ENCODE data around the gene CCDC78. TPM values are rescaled to one million over a fixed set of nuclear protein-coding genes. Genes with fewer than 3 reads are reported as not detected.

CCDC78 gene
- total RNA-seq, 1 experiment from 2014 or later: 5.0 TPM

DNA sequence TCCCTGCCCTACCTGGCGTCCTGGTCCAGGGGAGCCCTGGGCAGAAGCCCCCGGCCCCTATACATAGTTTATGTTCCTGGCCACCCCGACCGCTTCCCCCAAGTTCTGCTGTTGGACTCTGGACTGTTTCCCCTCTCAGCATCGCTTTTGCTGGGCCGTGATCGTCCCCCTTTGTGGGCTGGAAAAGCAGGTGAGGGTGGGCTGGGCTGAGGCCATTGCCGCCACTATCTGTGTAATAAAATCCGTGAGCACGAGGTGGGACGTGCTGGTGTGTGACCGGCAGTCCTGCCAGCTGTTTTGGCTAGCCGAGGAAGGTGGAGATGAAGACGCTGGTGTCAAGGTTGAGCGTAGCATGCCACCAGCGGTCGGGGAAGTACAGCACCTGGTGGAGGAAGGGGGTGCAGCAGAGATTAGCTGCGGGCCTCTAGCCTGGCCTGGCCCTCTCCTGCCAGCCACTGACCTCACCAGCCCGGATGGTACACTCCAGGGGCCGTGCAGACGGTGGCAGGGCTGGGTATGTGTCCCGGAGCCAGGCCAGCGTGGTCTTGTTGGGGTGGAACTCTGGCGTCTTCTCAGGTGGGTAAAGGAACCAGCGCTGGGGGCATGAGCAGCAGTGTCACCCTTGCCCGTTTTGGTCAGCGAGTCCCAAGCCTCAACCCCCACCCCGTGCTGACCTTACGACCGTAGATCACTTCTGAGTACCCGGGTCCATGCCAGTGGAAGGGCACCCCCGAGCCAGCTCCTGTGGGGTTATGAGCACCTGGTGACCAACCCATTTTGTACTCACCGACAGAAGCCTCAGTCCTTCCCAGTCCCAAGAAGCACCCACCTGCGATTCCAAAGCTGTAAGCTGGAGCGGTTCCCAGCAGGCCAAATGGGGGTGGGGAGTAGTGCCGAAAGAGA lies 43.5 kb downstream of the CCDC78 start:
- Histone ChIP-seq H3K9me3 (replicated peaks) (no peaks in the 10 kb centered on the region), H3K36me3 (peaks cover 20% of the 10 kb centered on the region), H3K27me3 (no peaks in the 10 kb centered on the region), H3K4me1 (peaks cover 20% of the 10 kb centered on the region), H3K4me3 (no peak overlapping the region; the same call in 1 of the 2 replicates), H3K27ac (no peak overlapping the region)
- DNase-seq: no peak

DNA sequence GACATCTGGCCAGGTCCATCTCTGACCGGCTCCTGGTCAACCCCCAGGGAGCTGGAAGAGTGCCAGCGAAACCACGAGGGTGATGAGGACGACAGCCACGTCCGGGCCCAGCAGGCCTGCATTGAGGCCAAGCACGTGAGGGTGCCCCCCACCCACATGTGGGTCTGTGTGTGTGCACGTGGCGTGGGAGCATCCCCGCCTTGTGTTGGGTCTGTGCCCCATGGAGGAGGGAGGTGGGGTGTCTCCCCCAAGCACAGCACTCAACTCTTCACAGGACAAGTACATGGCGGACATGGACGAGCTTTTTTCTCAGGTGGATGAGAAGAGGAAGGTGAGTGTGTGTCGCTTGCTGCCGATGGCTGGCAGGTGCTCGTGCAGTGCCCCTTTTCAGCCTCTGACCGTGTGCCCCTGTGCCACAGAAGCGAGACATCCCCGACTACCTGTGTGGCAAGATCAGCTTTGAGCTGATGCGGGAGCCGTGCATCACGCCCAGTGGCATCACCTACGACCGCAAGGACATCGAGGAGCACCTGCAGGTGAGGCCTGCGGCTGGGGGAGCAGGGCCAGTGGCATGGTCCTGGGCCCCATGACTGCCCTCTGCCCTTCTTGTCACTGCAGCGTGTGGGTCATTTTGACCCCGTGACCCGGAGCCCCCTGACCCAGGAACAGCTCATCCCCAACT lies 44.4 kb downstream of the CCDC78 start:
- H3K36me3 ChIP-seq: peaks cover 20% of the 10 kb centered on the region
- peak overlapping the region; percentile 69; the same call in 1 of the 2 replicates for H3K4me3 ChIP-seq
- no peaks in the 10 kb centered on the region for H3K9me3 ChIP-seq (replicated peaks)
- H3K27ac ChIP-seq: no peak overlapping the region
- H3K27me3 ChIP-seq: no peaks in the 10 kb centered on the region
- H3K4me1 ChIP-seq: peaks cover 20% of the 10 kb centered on the region
- DNase-seq: peak; percentile 52

DNA sequence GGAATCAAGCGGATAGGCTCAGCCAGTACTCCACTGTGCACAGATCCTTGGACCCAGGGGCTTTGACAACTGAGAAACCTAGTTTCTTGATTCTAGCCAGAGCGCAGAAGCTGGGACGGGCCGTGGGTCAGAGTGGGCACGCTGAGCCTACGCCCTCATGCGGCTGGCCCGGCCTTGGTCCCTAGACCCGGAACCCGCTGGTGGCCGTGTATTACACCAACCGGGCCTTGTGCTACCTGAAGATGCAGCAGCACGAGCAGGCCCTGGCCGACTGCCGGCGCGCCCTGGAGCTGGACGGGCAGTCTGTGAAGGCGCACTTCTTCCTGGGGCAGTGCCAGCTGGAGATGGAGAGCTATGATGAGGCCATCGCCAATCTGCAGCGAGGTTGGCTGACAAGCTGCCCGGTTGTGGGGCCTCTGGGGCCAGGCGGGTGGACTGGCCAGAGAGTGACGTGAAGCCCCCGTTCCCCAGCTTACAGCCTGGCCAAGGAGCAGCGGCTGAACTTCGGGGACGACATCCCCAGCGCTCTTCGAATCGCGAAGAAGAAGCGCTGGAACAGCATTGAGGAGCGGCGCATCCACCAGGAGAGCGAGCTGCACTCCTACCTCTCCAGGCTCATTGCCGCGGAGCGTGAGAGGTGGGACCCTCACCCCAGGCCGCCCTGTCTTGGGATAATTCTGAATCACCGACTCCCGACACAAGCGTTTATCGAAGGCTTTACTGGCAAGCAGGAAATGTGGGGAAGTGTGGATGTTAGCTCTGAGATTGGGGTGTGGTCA lies 45.1 kb downstream of the CCDC78 start:
- Histone ChIP-seq H3K9me3 (replicated peaks) (no peaks in the 10 kb centered on the region), H3K4me3 (peak overlapping the region; percentile 69), H3K4me1 (peaks cover 20% of the 10 kb centered on the region), H3K27me3 (no peaks in the 10 kb centered on the region), H3K27ac (no peak overlapping the region), H3K36me3 (peaks cover 20% of the 10 kb centered on the region)
- no peak for DNase-seq

DNA sequence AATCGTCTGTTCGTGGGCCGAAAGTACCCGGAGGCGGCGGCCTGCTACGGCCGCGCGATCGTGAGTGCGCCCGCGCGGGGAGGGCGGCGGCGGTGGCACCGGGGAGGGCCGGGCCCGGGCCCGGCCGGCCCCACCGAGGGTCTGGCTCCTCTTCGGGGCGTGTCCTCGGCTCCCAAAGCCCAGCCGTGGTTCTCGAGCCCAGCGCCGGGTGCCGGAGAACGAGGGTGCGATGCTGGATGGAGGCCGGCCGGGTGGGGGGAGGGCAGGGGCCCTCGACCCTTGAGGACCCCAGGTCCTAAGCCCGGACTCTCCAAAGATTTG lies 45.7 kb downstream of the CCDC78 start:
- Histone ChIP-seq H3K27me3 (no peaks in the 10 kb centered on the region), H3K9me3 (replicated peaks) (no peaks in the 10 kb centered on the region), H3K36me3 (peaks cover 17% of the 10 kb centered on the region), H3K4me1 (peaks cover 20% of the 10 kb centered on the region), H3K27ac (no peak overlapping the region), H3K4me3 (peak overlapping the region; percentile 69)
- DNase-seq: no peak

DNA sequence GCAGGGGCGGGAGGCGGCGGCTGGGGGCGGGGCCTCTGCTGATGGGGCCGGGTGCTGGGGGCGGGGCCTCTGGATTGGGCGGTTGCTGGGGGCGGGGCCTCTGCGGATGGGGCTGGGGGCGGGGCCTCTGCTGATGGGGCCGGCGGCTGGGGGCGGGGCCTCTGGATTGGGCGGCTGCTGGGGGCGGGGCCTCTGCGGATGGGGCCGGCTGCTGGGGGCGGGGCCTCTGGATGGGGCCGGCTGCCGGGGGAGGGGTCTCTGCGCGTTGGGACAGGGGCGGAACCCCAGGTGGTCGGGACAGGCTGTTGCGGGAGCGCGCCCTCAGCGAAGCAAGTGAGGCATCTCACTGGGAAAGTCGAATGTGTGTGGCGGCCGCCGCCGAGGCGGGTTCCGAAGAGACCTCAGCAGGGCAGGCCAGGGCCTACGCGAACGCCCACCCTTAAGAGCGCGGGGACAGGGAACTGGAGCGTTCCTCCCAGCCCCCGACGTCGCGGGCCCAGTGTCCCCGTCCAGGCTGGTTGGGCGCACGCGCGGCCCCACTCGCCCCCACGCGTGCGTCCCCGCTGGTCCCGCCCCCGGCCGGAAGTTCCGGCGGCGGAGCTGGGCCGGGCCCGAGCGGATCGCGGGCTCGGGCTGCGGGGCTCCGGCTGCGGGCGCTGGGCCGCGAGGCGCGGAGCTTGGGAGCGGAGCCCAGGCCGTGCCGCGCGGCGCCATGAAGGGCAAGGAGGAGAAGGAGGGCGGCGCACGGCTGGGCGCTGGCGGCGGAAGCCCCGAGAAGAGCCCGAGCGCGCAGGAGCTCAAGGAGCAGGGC lies 46.2 kb downstream of the CCDC78 start, which contains the start of gene STUB1:
STUB1 (plus strand) TSS at position 597 of the 811 bp plus-strand sequence; CDS start at position 713, 116 bp downstream.
- Histone ChIP-seq H3K36me3 (peaks cover 17% of the 10 kb centered on the region), H3K4me1 (peaks cover 20% of the 10 kb centered on the region), H3K27ac (peak within 1 kb of the TSS; percentile 82), H3K9me3 (replicated peaks) (no peaks in the 10 kb centered on the region), H3K4me3 (peak within 1 kb of the TSS; percentile 69), H3K27me3 (no peaks in the 10 kb centered on the region)
- peak; percentile 92 to 93 for DNase-seq

DNA sequence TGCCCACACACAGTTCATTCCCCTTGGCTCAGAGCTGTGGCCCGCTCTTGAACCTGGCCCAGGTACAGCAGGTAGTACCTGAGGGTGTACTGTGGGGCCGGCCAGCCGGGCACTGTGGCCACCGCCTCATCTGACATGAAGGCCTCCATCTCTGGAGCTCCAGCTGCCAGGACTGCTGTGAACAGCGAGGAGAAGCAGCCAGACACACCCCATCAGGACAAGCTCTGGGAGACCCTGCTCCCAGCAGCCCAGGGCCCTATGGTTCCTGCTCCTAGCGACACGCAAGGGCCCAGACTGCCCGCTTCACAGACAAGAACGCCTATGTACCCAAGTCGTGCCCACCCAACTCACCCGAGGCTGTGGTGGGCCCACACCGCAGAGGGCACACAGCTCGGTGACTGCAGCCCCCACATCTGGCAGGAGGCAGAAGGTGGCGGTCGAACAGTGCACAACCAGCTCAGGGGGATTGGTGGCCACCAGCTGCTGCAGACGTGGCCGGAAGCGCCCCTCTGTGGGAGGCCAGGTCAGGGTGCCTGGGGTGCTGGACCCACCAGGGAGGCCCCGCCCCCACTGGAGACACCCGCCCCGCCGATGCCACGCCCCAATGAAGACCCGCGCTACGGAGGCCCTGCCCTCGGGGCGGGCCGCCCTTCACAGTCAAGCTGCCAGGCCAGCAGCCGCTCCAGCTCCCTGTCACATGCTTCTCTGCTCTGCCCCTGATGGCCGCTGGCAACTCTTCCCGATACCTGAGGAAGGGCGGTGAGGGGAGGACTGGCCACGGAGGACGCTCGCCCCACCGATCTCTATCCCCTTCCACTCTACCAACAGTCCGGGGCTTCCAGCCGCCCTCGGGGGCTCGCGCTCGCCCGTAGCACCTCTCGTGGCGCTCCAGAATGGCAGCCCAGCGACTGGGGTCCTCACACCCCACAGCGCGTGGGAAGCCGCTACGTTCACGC lies 47.1 kb downstream of the CCDC78 start:
- Histone ChIP-seq H3K27ac (peak overlapping the region; percentile 82), H3K9me3 (replicated peaks) (no peaks in the 10 kb centered on the region), H3K4me3 (peak overlapping the region; percentile 65), H3K27me3 (no peaks in the 10 kb centered on the region), H3K4me1 (peaks cover 20% of the 10 kb centered on the region), H3K36me3 (peaks cover 20% of the 10 kb centered on the region)
- peak; percentile 92 to 93 for DNase-seq

DNA sequence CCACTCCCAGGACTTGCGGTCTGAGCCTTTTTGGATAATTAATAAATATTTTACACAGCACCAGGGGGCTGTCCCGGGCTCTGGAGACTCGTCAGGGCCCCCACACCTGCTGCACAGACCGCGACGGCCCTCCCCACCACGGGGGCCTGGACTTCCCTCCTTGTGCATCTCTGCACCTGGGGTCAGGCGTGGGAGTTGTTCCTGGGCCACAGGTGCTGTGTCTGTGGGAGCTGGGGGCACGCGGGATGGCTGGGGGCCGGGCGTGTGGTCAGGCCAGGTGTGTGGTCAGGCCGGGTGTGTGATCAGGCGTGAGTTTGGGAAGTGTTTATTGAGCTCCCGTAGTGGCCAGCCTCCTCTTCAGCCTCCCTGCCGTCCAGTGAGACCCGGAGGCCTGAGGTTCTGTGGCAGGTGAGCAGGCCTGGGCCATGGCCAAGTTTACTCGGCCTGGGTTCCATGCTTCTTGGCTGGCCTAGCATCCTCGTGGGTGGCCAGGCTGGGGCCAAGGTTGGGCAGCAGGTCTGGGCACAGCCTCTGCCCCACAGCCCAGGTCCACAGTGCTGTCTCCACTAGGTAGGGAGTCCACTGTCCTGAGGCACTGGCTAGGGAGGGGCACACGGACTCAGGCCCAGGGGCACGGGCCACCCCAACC lies 47.9 kb downstream of the CCDC78 start:
- no peak for DNase-seq
- H3K36me3 ChIP-seq: peaks cover 28% of the 10 kb centered on the region
- no peaks in the 10 kb centered on the region for H3K9me3 ChIP-seq (replicated peaks)
- H3K27me3 ChIP-seq: no peaks in the 10 kb centered on the region
- H3K4me1 ChIP-seq: peaks cover 20% of the 10 kb centered on the region
- peak overlapping the region; percentile 65; the same call in 1 of the 2 replicates for H3K4me3 ChIP-seq
- no peak overlapping the region for H3K27ac ChIP-seq

DNA sequence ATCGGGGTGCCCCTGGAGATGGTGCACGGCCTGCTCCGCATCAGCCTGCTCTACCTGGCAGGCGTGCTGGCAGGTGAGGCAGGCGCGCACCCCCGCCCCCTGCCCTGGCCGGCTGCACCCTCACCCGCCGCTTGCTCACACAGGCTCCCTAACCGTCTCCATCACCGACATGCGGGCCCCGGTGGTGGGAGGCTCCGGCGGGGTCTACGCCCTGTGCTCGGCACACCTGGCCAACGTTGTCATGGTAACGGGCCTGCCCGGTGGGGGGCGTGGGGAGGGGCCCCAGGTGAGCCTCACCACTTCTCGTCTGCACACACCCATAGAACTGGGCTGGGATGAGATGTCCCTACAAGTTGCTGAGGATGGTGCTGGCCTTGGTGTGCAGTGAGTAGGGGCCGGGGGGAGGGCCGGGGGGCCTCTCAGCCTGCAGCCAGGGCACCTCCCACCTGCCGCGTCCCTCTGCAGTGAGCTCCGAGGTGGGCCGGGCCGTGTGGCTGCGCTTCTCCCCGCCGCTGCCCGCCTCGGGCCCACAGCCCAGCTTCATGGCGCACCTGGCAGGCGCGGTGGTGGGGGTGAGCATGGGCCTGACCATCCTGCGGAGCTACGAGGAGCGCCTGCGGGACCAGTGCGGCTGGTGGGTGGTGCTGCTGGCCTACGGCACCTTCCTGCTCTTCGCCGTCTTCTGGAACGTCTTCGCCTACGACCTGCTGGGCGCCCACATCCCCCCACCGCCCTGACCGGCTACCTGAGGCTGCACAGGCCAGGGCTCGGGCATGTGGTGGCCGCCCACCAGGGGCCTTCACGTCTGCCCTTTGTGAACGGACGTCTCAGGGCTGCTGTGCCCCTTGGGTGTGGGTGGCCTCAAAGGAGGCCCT lies 48.7 kb downstream of the CCDC78 start:
- Histone ChIP-seq H3K36me3 (peaks cover 29% of the 10 kb centered on the region), H3K4me3 (no peak overlapping the region), H3K27ac (no peak overlapping the region), H3K9me3 (replicated peaks) (no peaks in the 10 kb centered on the region), H3K4me1 (peaks cover 20% of the 10 kb centered on the region), H3K27me3 (no peaks in the 10 kb centered on the region)
- no peak for DNase-seq

DNA sequence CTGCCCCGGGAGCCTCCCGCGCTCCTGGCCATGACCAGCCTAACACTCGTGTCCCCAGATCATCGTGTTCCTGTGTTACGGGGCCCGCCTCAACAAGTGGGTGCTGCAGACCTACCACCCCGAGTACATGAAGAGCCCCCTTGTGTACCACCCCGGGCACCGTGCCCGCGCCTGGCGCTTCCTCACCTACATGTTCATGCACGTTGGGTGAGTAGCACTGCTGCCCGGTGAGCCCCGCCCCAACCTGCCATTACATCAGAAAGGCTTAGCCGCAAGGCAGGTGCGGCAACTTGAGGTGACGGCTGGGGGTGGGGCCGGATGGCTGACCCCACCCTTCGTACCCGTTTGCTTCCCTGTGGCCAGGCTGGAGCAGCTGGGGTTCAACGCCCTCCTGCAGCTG lies 49.3 kb downstream of the CCDC78 start:
- Histone ChIP-seq H3K9me3 (replicated peaks) (no peaks in the 10 kb centered on the region), H3K27me3 (no peaks in the 10 kb centered on the region), H3K36me3 (peaks cover 29% of the 10 kb centered on the region), H3K4me3 (no peak overlapping the region), H3K4me1 (peaks cover 17% of the 10 kb centered on the region), H3K27ac (no peak overlapping the region)
- DNase-seq: no peak

DNA sequence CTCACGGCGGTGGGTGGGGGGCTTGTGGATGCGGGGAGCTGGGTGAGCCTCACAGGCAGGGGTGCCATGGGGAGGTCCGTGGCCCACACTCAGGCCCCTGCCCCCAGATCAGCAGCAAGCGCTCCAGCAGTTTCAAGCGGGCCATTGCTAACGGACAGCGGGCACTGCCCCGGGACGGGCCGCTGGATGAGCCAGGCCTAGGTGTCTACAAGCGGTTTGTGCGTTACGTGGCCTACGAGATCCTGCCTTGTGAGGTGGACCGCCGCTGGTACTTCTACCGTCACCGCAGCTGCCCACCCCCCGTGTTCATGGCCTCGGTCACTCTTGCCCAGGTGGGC lies 49.7 kb downstream of the CCDC78 start:
- no peaks in the 10 kb centered on the region for H3K9me3 ChIP-seq (replicated peaks)
- H3K27ac ChIP-seq: no peak overlapping the region
- peaks cover 28% of the 10 kb centered on the region for H3K36me3 ChIP-seq
- H3K27me3 ChIP-seq: no peaks in the 10 kb centered on the region
- H3K4me1 ChIP-seq: peaks cover 13% of the 10 kb centered on the region
- no peak overlapping the region for H3K4me3 ChIP-seq
- DNase-seq: no peak

DNA sequence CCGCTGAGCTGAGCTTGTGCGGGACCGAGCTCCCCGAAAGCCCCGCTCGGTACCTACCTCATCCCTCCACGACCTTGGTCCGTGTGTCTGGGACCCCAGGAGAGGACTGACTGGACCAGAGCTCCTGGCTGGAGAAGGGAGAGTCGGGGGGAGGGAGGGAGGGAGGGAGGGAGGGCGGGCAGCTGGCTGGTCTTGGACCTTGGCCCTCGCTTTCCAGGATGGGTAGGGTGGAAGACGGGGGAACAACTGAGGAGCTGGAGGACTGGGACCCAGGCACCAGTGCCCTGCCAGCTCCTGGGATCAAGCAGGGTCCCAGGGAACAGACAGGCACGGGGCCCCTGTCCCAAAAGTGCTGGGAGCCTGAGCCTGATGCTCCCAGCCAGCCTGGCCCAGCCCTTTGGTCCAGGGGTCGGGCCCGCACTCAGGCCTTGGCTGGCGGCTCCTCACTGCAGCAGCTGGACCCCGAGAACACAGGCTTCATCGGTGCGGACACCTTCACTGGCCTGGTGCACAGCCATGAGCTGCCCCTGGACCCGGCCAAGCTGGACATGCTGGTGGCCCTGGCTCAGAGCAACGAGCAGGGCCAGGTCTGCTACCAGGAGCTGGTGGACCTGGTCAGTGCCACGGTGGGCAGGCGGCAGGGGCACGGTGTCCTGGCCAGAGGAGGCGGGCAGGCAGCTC lies 50.2 kb downstream of the CCDC78 start:
- peaks cover 27% of the 10 kb centered on the region for H3K36me3 ChIP-seq
- DNase-seq: no peak
- H3K27ac ChIP-seq: no peak overlapping the region
- peaks cover 10% of the 10 kb centered on the region; the same call in 1 of the 2 replicates for H3K4me1 ChIP-seq
- no peak overlapping the region for H3K4me3 ChIP-seq
- H3K9me3 ChIP-seq (replicated peaks): no peaks in the 10 kb centered on the region
- H3K27me3 ChIP-seq: no peaks in the 10 kb centered on the region

All from SJCRH30 (cell line).